ENCODE data around the gene OR2T8.

The OR2T8 gene

GRCh38 chr1:247924868-247925267, 4.8 kb downstream of the OR2T8 start, which contains the start of gene OR2AJ1:
TSS of gene OR2AJ1 (plus strand) at chr1:247924889. CDS start at chr1:247933769, 8,880 bp downstream.
- TF ChIP-seq CTCF (IDR thresholded peaks at IDR 0.05; ENCODE audit: insufficient read depth, low read depth, low read length, missing control alignments): no peak
- no peak within 1 kb of the TSS for H3K4me3 ChIP-seq (ENCODE audit: low read length)
- no peak for DNase-seq (ENCODE audit: low read depth)

- H3K4me3 ChIP-seq (ENCODE audit: low read length): no peak overlapping the region
- no peak for DNase-seq (ENCODE audit: low read depth)
- TF ChIP-seq CTCF (IDR thresholded peaks at IDR 0.05; ENCODE audit: insufficient read depth, low read depth, low read length, missing control alignments): no peak
These were observed 13.9 kb downstream of the OR2T8 start for GRCh38 chr1:247933989-247934388.

- H3K4me3 ChIP-seq (ENCODE audit: low read length): no peak overlapping the region
- no peak for TF ChIP-seq CTCF (IDR thresholded peaks at IDR 0.05; ENCODE audit: insufficient read depth, low read depth, low read length, missing control alignments)
- no peak for DNase-seq (ENCODE audit: low read depth)
These were observed 15.7 kb downstream of the OR2T8 start for GRCh38 chr1:247935781-247936180.

- no peak overlapping the region for H3K4me3 ChIP-seq (ENCODE audit: low read length)
- DNase-seq (ENCODE audit: low read depth): no peak
- TF ChIP-seq CTCF (IDR thresholded peaks at IDR 0.05; ENCODE audit: insufficient read depth, low read depth, low read length, missing control alignments): no peak
These were observed 16.4 kb downstream of the OR2T8 start for GRCh38 chr1:247936415-247936814.

GRCh38 chr1:247936965-247937734, 17.1 kb downstream of the OR2T8 start:
- peak; percentile 39 for TF ChIP-seq CTCF (IDR thresholded peaks at IDR 0.05; ENCODE audit: insufficient read depth, low read depth, low read length, missing control alignments)
- H3K4me3 ChIP-seq (ENCODE audit: low read length): peak overlapping the region; percentile 10
- DNase-seq (ENCODE audit: low read depth): peak; percentile 52

GRCh38 chr1:247942624-247943023, 22.6 kb downstream of the OR2T8 start:
- no peak overlapping the region for H3K4me3 ChIP-seq (ENCODE audit: low read length)
- no peak for TF ChIP-seq CTCF (IDR thresholded peaks at IDR 0.05; ENCODE audit: insufficient read depth, low read depth, low read length, missing control alignments)
- DNase-seq (ENCODE audit: low read depth): no peak

- no peak for TF ChIP-seq CTCF (IDR thresholded peaks at IDR 0.05; ENCODE audit: insufficient read depth, low read depth, low read length, missing control alignments)
- no peak within 1 kb of the TSS for H3K4me3 ChIP-seq (ENCODE audit: low read length)
- DNase-seq (ENCODE audit: low read depth): no peak
These were observed 28.5 kb downstream of the OR2T8 start, which contains the start of gene OR2L8 for GRCh38 chr1:247948558-247948957. TSS of gene OR2L8 (plus strand) at chr1:247948858. CDS start at chr1:247948858, 0 bp downstream.
